Measurements from ENCODE around the gene IPO9. TPM values are rescaled to one million over a fixed set of nuclear protein-coding genes. Genes with fewer than 3 reads are reported as not detected.
A peak's percentile ranks its signal among the peaks of the same experiment; 100 is the strongest.

IPO9 gene
- total and polyA plus RNA-seq, 10 of the 15 experiments (the other 5 are each of a cell fraction or from before 2014, with no cell fraction given) = 19.1 to 77.3 (median 34.1) TPM

DNA sequence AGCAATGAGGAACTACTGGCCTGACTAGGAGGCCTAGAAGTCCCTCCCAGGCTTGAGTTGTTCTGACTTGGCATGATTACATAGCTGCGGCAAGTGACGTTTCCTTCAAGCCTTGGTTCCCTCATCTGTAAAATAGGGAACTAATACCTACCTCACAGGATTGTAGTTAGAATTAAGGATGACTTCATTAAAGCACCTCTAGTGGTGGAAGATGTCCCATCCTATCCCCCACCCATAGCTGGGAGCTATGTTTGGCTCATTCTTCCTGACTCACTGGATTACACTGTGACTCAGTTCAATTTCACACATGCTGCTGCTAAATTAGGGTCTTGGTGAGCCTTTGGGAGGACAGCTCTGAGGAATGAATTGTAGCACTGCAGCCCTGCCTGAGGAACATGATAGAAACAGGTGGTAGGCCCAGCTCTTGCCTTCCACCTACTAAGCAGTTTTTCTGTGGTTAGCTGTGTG lies 53.7 kb downstream of the IPO9 start:
- H3K79me2 ChIP-seq (ENCODE audit: control insufficient read depth, insufficient read depth, low read length) = no peaks in the 10 kb centered on the region
- ChIA-PET SMC1A (ENCODE audit: uncharacterized antibody, unreplicated experiment) (interaction anchor here (1.2 to 2.2 kb wide), 4 partner anchors 12 to 91 kb away, joined by 3 to 8 read pairs (median 6); no protein-coding TSS in a partner anchor), RAD21 (ENCODE audit: unreplicated experiment) (interaction anchor here (1.2 kb wide), 2 partner anchors 91 to 238 kb away, joined by 3 to 6 read pairs; no protein-coding TSS in a partner anchor), CTCF (interaction anchor here (1.3 to 9.1 kb wide), 3 partner anchors 11 to 70 kb away, joined by 3 to 99 read pairs (median 5); no protein-coding TSS in a partner anchor), POLR2A (interaction anchor here (0.7 to 1.3 kb wide), 2 partner anchors 19 to 46 kb away, joined by 3 to 7 read pairs; no protein-coding TSS in a partner anchor)
- in situ Hi-C loops (cut with MboI) = no loop called here
- 50% methylated on average over 2 of the region's 2 CpGs for WGBS (ENCODE audit: insufficient coverage, insufficient replicate concordance, low lambda C conversion rate, missing lambda C conversion rate)
- H3K27ac ChIP-seq (ENCODE audit: control insufficient read depth, insufficient read depth) = no peak overlapping the region
- no peak overlapping the region for H3K9ac ChIP-seq (ENCODE audit: control insufficient read depth, insufficient read depth, low read length)
- DNase-seq (ENCODE audit: low read depth, low spot score) (peak; percentile 7), ATAC-seq (peak; percentile 64), FAIRE-seq (no peak)
- no peaks in the 10 kb centered on the region; a peak in 1 of 4 replicates for H3K27me3 ChIP-seq (replicated peaks in 1 of 2; ENCODE audit: control insufficient read depth in 2 of 2, insufficient read depth in 2 of 2, low read length in 1 of 2)
- H3K4me2 ChIP-seq (ENCODE audit: control insufficient read depth, insufficient read depth) = no peak overlapping the region
- no peak overlapping the region for H3K4me3 ChIP-seq
- no TSS peak for BruUV-seq (replicated peaks)
- intact Hi-C loops (cut with micrococcal nuclease; ENCODE audit: unreplicated experiment) = no loop called here
- H2AFZ ChIP-seq (ENCODE audit: control insufficient read depth, low read depth, low read length) = no peak overlapping the region
- H3K4me1 ChIP-seq (ENCODE audit: control insufficient read depth, insufficient read depth, low read length) = peaks cover 5% of the 10 kb centered on the region; the same call in 1 of the 2 replicates
- H4K20me1 ChIP-seq (ENCODE audit: control insufficient read depth, insufficient read depth) = no peaks in the 10 kb centered on the region
- no peaks in the 10 kb centered on the region for H3K9me3 ChIP-seq (replicated peaks; ENCODE audit: control insufficient read depth, insufficient read depth, low read length)
- no peaks in the 10 kb centered on the region for H3K36me3 ChIP-seq (ENCODE audit: control insufficient read depth in 2 of 2, insufficient read depth in 2 of 2, low read length in 1 of 2)
- TF ChIP-seq SREBF2 (IDR thresholded peaks at IDR 0.05; ENCODE audit: low read length) (no peak), CREB1 (IDR thresholded peaks at IDR 0.05; ENCODE audit: low read depth) (peak; percentile 96), ATF7 (IDR thresholded peaks at IDR 0.05; ENCODE audit: low read depth) (peak; percentile 55; the same call in 1 of the 2 replicates), ZNF217 (IDR thresholded peaks at IDR 0.05) (no peak), SUZ12 (IDR thresholded peaks at IDR 0.05; ENCODE audit: unreplicated experiment) (no peak), BCL11A (IDR thresholded peaks at IDR 0.05; ENCODE audit: low read depth, low read length) (no peak), PML (IDR thresholded peaks at IDR 0.05; ENCODE audit: low read length) (no peak)
- TF ChIP-seq, protein P1, sequence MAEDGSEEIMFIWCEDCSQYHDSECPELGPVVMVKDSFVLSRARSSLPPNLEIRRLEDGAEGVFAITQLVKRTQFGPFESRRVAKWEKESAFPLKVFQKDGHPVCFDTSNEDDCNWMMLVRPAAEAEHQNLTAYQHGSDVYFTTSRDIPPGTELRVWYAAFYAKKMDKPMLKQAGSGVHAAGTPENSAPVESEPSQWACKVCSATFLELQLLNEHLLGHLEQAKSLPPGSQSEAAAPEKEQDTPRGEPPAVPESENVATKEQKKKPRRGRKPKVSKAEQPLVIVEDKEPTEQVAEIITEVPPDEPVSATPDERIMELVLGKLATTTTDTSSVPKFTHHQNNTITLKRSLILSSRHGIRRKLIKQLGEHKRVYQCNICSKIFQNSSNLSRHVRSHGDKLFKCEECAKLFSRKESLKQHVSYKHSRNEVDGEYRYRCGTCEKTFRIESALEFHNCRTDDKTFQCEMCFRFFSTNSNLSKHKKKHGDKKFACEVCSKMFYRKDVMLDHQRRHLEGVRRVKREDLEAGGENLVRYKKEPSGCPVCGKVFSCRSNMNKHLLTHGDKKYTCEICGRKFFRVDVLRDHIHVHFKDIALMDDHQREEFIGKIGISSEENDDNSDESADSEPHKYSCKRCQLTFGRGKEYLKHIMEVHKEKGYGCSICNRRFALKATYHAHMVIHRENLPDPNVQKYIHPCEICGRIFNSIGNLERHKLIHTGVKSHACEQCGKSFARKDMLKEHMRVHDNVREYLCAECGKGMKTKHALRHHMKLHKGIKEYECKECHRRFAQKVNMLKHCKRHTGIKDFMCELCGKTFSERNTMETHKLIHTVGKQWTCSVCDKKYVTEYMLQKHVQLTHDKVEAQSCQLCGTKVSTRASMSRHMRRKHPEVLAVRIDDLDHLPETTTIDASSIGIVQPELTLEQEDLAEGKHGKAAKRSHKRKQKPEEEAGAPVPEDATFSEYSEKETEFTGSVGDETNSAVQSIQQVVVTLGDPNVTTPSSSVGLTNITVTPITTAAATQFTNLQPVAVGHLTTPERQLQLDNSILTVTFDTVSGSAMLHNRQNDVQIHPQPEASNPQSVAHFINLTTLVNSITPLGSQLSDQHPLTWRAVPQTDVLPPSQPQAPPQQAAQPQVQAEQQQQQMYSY (CRISPR knock-in tag; IDR thresholded peaks at IDR 0.05) = no peak
- TF ChIP-seq, protein P2, sequence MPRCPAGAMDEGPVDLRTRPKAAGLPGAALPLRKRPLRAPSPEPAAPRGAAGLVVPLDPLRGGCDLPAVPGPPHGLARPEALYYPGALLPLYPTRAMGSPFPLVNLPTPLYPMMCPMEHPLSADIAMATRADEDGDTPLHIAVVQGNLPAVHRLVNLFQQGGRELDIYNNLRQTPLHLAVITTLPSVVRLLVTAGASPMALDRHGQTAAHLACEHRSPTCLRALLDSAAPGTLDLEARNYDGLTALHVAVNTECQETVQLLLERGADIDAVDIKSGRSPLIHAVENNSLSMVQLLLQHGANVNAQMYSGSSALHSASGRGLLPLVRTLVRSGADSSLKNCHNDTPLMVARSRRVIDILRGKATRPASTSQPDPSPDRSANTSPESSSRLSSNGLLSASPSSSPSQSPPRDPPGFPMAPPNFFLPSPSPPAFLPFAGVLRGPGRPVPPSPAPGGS (IDR thresholded peaks at IDR 0.05; ENCODE audit: borderline replicate concordance, insufficient read depth, low read depth, low read length, poor library complexity, severe bottlenecking) = peak; percentile 74
- TF ChIP-seq, protein P3, sequence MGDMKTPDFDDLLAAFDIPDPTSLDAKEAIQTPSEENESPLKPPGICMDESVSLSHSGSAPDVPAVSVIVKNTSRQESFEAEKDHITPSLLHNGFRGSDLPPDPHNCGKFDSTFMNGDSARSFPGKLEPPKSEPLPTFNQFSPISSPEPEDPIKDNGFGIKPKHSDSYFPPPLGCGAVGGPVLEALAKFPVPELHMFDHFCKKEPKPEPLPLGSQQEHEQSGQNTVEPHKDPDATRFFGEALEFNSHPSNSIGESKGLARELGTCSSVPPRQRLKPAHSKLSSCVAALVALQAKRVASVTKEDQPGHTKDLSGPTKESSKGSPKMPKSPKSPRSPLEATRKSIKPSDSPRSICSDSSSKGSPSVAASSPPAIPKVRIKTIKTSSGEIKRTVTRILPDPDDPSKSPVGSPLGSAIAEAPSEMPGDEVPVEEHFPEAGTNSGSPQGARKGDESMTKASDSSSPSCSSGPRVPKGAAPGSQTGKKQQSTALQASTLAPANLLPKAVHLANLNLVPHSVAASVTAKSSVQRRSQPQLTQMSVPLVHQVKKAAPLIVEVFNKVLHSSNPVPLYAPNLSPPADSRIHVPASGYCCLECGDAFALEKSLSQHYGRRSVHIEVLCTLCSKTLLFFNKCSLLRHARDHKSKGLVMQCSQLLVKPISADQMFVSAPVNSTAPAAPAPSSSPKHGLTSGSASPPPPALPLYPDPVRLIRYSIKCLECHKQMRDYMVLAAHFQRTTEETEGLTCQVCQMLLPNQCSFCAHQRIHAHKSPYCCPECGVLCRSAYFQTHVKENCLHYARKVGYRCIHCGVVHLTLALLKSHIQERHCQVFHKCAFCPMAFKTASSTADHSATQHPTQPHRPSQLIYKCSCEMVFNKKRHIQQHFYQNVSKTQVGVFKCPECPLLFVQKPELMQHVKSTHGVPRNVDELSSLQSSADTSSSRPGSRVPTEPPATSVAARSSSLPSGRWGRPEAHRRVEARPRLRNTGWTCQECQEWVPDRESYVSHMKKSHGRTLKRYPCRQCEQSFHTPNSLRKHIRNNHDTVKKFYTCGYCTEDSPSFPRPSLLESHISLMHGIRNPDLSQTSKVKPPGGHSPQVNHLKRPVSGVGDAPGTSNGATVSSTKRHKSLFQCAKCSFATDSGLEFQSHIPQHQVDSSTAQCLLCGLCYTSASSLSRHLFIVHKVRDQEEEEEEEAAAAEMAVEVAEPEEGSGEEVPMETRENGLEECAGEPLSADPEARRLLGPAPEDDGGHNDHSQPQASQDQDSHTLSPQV (IDR thresholded peaks at IDR 0.05) = no peak
- TF ChIP-seq, protein P4, sequence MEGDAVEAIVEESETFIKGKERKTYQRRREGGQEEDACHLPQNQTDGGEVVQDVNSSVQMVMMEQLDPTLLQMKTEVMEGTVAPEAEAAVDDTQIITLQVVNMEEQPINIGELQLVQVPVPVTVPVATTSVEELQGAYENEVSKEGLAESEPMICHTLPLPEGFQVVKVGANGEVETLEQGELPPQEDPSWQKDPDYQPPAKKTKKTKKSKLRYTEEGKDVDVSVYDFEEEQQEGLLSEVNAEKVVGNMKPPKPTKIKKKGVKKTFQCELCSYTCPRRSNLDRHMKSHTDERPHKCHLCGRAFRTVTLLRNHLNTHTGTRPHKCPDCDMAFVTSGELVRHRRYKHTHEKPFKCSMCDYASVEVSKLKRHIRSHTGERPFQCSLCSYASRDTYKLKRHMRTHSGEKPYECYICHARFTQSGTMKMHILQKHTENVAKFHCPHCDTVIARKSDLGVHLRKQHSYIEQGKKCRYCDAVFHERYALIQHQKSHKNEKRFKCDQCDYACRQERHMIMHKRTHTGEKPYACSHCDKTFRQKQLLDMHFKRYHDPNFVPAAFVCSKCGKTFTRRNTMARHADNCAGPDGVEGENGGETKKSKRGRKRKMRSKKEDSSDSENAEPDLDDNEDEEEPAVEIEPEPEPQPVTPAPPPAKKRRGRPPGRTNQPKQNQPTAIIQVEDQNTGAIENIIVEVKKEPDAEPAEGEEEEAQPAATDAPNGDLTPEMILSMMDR (IDR thresholded peaks at IDR 0.05 in 2 of 3, conservative IDR thresholded peaks at IDR 0.05 in 1 of 3; ENCODE audit: control insufficient read depth in 2 of 3, extremely low read depth in 1 of 3, insufficient read depth in 1 of 3, low read depth in 3 of 3, low read length in 3 of 3) = peak in 2 of 3 experiments; percentile 4 to 28; a peak in 2 of 6 replicates

Measured in GM12878 (cell line).